ENCODE measurements around the gene ANKRD13B.
"Not testable (repeated sequence)": the region's sequence is repeated elsewhere in the genome, so short reads cannot be mapped to it uniquely, and the experiment has no call there.

Gene ANKRD13B

GRCh38 chr17:29592850-29593551, at the start of gene ANKRD13B:
ANKRD13B (plus strand) TSS chr17:29593132; CDS start chr17:29593622, 490 bp downstream.
- peak; percentile 39 to 56 for DNase-seq

- no peak for DNase-seq
Measured at GRCh38 chr17:29544066-29544465, 48.9 kb upstream of the ANKRD13B start.

GRCh38 chr17:29546085-29546484, 46.8 kb upstream of the ANKRD13B start:
- DNase-seq: no peak

- no peak for DNase-seq
Measured at GRCh38 chr17:29546830-29547229, 46.1 kb upstream of the ANKRD13B start.

- DNase-seq: no peak
Measured at GRCh38 chr17:29549177-29549923, 43.6 kb upstream of the ANKRD13B start.

- DNase-seq: no peak
Measured at GRCh38 chr17:29555840-29556239, 37.1 kb upstream of the ANKRD13B start.

GRCh38 chr17:29557085-29557738, 35.7 kb upstream of the ANKRD13B start:
- DNase-seq: no peak

GRCh38 chr17:29557739-29558116, 35.2 kb upstream of the ANKRD13B start:
- no peak for DNase-seq

GRCh38 chr17:29558139-29558538, 34.8 kb upstream of the ANKRD13B start:
- DNase-seq: not testable (repeated sequence)

- no peak for DNase-seq
Measured at GRCh38 chr17:29559640-29560039, 33.3 kb upstream of the ANKRD13B start.

- DNase-seq: no peak
Measured at GRCh38 chr17:29560316-29560715, 32.6 kb upstream of the ANKRD13B start.

- DNase-seq: no peak
Measured at GRCh38 chr17:29561554-29562517, 31.1 kb upstream of the ANKRD13B start.

GRCh38 chr17:29562615-29563014, 30.3 kb upstream of the ANKRD13B start:
- no peak for DNase-seq

- DNase-seq: no peak
Measured at GRCh38 chr17:29563816-29564215, 29.1 kb upstream of the ANKRD13B start.

- DNase-seq: peak; percentile 48 to 56
Measured at GRCh38 chr17:29565643-29566472, 27.1 kb upstream of the ANKRD13B start.

- peak; percentile 31 to 59 for DNase-seq
Measured at GRCh38 chr17:29566473-29567303, 26.2 kb upstream of the ANKRD13B start, which contains the start of gene ABHD15. ABHD15 (minus strand) TSS chr17:29567037; CDS start chr17:29566966, 71 bp downstream.

- no peak for DNase-seq
Measured at GRCh38 chr17:29567304-29567553, 25.7 kb upstream of the ANKRD13B start.

- peak; percentile 70 for DNase-seq
Measured at GRCh38 chr17:29567554-29568330, 25.2 kb upstream of the ANKRD13B start.

- peak; percentile 92 to 95 for DNase-seq
Measured at GRCh38 chr17:29568331-29569244, 24.3 kb upstream of the ANKRD13B start, which contains the start of gene TP53I13. TP53I13 (plus strand) TSS chr17:29568701; CDS start chr17:29568759, 58 bp downstream.

Measured in stimulated activated CD4-positive, alpha-beta T cell treated with anti-CD3 and anti-CD28 coated beads, Interleukin-4, amount 100 ng/mL, for 4 hours (primary cell).